Tibial nerve (tissue), 3 donors: ENCODE measurements around the gene KIRREL2.

Experiments
- POLR2A ChIP-seq, 2 donors: fragments of 450-650 bp; IDR thresholded peaks; one replicate each; pipeline ENCODE4 v1.6.1; 2017; ENCODE audit warnings: antibody characterized with exemption in 2 of 2, mild to moderate bottlenecking in 2 of 2, moderate library complexity in 2 of 2
- TF ChIP-seq, protein P1 (sequence below), 5 experiments: fragments of 200-600 bp in 3 of 5; fragments of 450-650 bp in 2 of 5; sonication (generic) in 3 of 5; IDR thresholded peaks; one replicate each; pipeline ENCODE4 v1.5.1; 2016 to 2019; ENCODE audit warnings: antibody characterized with exemption in 5 of 5, mild to moderate bottlenecking in 3 of 5, moderate library complexity in 2 of 5

- TF ChIP-seq, protein P1, sequence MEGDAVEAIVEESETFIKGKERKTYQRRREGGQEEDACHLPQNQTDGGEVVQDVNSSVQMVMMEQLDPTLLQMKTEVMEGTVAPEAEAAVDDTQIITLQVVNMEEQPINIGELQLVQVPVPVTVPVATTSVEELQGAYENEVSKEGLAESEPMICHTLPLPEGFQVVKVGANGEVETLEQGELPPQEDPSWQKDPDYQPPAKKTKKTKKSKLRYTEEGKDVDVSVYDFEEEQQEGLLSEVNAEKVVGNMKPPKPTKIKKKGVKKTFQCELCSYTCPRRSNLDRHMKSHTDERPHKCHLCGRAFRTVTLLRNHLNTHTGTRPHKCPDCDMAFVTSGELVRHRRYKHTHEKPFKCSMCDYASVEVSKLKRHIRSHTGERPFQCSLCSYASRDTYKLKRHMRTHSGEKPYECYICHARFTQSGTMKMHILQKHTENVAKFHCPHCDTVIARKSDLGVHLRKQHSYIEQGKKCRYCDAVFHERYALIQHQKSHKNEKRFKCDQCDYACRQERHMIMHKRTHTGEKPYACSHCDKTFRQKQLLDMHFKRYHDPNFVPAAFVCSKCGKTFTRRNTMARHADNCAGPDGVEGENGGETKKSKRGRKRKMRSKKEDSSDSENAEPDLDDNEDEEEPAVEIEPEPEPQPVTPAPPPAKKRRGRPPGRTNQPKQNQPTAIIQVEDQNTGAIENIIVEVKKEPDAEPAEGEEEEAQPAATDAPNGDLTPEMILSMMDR (IDR thresholded peaks at IDR 0.05) = no peak
- no peak for TF ChIP-seq POLR2A (IDR thresholded peaks at IDR 0.05)
These were observed 31.7 kb downstream of the KIRREL2 start for GRCh38 chr19:35888398-35888797.
